ENCODE results near the gene HOXD9.

HOXD9 gene

GRCh38 chr2:176097820-176098365, 24.6 kb upstream of the HOXD9 start:
- in situ Hi-C loops (cut with HindIII; ENCODE audit: low sequenced_read_pairs), result loop anchor here (10.0 kb wide), 1 partner anchor 623 kb away; no protein-coding TSS in a partner anchor

- in situ Hi-C loops (cut with HindIII; ENCODE audit: low sequenced_read_pairs), result loop anchor here (10.0 kb wide), 1 partner anchor 624 kb away; no protein-coding TSS in a partner anchor
Measured at GRCh38 chr2:176098366-176099158, 24.0 kb upstream of the HOXD9 start.

- in situ Hi-C loops (cut with HindIII; ENCODE audit: low sequenced_read_pairs), result loop anchor here (10.0 kb wide), 1 partner anchor 624 kb away; no protein-coding TSS in a partner anchor
Measured at GRCh38 chr2:176099159-176099727, 23.3 kb upstream of the HOXD9 start.

GRCh38 chr2:176099728-176100546, 22.6 kb upstream of the HOXD9 start, which contains the start of gene HOXD12:
HOXD12 (plus strand) TSS chr2:176099795; CDS start chr2:176099802, 7 bp downstream.
- in situ Hi-C loops (cut with HindIII; ENCODE audit: low sequenced_read_pairs), result loop anchor here (10.0 to 25.0 kb wide), 2 partner anchors 625 to 1037 kb away; no protein-coding TSS in a partner anchor

- in situ Hi-C loops (cut with HindIII; ENCODE audit: low sequenced_read_pairs), result loop anchor here (25.0 kb wide), 1 partner anchor 1037 kb away; no protein-coding TSS in a partner anchor
Measured at GRCh38 chr2:176100547-176101140, 21.9 kb upstream of the HOXD9 start.

- in situ Hi-C loops (cut with HindIII; ENCODE audit: low sequenced_read_pairs), result loop anchor here (25.0 kb wide), 1 partner anchor 1036 kb away; no protein-coding TSS in a partner anchor
Measured at GRCh38 chr2:176101216-176101830, 21.2 kb upstream of the HOXD9 start.

GRCh38 chr2:176101842-176102241, 20.7 kb upstream of the HOXD9 start:
- in situ Hi-C loops (cut with HindIII; ENCODE audit: low sequenced_read_pairs), result loop anchor here (25.0 kb wide), 1 partner anchor 1035 kb away; no protein-coding TSS in a partner anchor

GRCh38 chr2:176102309-176102866, 20.1 kb upstream of the HOXD9 start:
- in situ Hi-C loops (cut with HindIII; ENCODE audit: low sequenced_read_pairs), result loop anchor here (25.0 kb wide), 1 partner anchor 1035 kb away; no protein-coding TSS in a partner anchor

GRCh38 chr2:176103194-176103593, 19.3 kb upstream of the HOXD9 start:
- in situ Hi-C loops (cut with HindIII; ENCODE audit: low sequenced_read_pairs), result loop anchor here (25.0 kb wide), 1 partner anchor 1034 kb away; no protein-coding TSS in a partner anchor

GRCh38 chr2:176103742-176104315, 18.7 kb upstream of the HOXD9 start:
- in situ Hi-C loops (cut with HindIII; ENCODE audit: low sequenced_read_pairs), result loop anchor here (25.0 kb wide), 1 partner anchor 1033 kb away; no protein-coding TSS in a partner anchor

- in situ Hi-C loops (cut with HindIII; ENCODE audit: low sequenced_read_pairs), result loop anchor here (25.0 kb wide), 1 partner anchor 1033 kb away; no protein-coding TSS in a partner anchor
Measured at GRCh38 chr2:176104316-176105077, 18.0 kb upstream of the HOXD9 start.

GRCh38 chr2:176105078-176105729, 17.3 kb upstream of the HOXD9 start:
- in situ Hi-C loops (cut with HindIII; ENCODE audit: low sequenced_read_pairs), result loop anchor here (25.0 kb wide), 1 partner anchor 1032 kb away; no protein-coding TSS in a partner anchor

- in situ Hi-C loops (cut with HindIII; ENCODE audit: low sequenced_read_pairs), result loop anchor here (25.0 kb wide), 1 partner anchor 1031 kb away; no protein-coding TSS in a partner anchor
Measured at GRCh38 chr2:176105730-176106580, 16.6 kb upstream of the HOXD9 start.

GRCh38 chr2:176106581-176107539, 15.7 kb upstream of the HOXD9 start, which contains the start of gene HOXD11:
HOXD11 (plus strand) TSS chr2:176107280; CDS start chr2:176107356, 76 bp downstream.
- in situ Hi-C loops (cut with HindIII; ENCODE audit: low sequenced_read_pairs), result loop anchor here (25.0 kb wide), 1 partner anchor 1030 kb away; no protein-coding TSS in a partner anchor

GRCh38 chr2:176107731-176108181, 14.8 kb upstream of the HOXD9 start:
- in situ Hi-C loops (cut with HindIII; ENCODE audit: low sequenced_read_pairs), result loop anchor here (25.0 kb wide), 1 partner anchor 1030 kb away; no protein-coding TSS in a partner anchor
